Medulla oblongata (tissue), 1 donor: Measurements from ENCODE around the gene DENND1B.
A peak's percentile ranks its signal among the peaks of the same experiment; 100 is the strongest.

Experiments used
- DNase-seq: peaks from one replicate; pipeline ENCODE4 v3.0.0-alpha.2; 2015; ENCODE audit errors: extremely low spot score

The DENND1B gene

DNA sequence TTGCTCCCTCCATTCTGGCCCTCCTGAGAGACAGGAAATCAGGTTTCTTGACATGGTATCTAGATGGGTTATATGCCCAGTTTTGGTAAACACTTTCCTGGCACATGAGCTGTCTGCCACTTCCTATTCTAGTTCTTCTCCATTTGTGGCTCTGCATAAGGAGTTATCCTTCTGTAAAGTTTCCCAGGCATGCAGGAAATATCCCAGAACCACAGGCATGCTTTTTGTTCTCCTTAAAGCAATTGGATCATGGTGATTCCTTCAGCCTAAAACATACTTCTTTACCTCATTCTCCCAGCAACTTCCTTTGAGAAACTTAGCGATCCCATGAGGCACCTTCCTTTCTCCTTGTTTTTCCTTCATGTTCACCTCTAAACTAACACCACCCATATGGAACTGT is 307.4 kb downstream of the DENND1B start:
- no peak for DNase-seq

DNA sequence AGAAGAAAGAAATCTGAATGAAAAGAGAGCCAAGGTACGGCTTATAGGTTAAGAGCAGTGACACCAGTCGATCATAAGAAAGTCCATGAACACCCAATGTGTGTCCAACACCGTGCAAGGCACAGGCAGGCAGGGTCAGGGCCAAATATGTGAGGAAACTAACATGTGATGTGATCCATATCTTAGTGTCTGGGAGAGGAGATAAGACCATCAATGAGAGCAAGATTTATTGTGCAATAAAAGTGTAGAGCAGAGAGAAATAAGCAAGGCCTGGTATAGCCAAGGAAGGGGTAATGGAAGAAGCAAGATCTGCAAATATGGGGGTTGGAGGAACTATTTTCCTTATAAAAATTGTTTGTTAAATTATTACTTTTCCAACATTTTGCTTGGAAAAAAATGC is 308.5 kb downstream of the DENND1B start:
- DNase-seq = no peak

DNA sequence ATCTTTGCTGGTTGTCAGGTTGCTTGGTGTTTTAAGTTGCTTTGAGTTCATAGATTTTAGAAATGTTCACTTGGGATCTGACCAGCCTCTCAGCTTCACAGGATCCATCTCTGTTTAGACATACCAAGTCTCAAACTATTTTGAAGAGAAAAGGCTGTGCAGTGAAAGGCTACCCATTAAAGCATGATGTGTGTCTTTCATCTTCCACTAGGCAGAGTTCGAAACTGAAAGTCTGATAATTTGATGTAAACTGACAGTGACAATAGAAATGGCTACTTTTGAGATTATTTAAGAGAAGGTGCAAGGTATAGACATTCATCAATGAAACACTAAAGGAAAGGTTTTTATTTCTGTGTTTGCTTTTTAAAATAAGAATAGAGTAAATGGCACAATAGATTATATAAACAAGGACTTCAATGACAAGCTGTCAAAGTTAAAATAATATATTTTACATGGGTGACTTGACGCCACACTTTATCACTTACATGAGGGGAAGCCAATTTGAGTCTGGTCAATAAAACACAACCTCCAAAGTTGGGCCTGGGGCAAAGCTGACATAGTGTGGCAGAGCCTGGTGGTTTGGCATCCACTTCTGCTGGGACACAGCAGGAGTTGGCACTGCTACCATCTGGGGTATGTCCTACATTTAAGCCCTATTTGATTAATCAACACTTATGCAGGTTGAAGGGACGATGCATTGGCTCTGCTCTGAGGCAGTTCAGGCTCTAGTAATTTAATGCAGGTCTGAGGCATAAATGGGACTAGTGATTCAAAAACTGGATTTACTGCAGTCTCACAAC is 309.6 kb downstream of the DENND1B start:
- no peak for DNase-seq

DNA sequence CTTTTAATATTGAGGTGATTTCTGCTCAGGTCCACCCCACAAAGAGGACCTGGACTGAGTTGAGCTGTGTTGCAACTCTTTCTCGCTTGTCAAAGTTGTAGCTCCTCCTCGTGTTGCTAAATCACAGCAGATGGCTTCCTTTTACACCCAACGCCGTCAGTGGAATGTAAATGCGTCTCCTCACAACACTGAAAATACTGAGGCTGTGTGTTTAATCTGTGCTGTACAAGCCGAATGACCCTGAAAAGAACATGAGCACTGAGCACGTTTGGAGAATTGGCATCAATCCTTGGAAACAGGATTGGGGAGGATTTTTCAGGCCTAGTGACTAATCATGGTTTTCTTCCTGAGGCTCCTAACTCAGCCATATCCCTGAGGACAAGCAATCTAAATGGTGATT is 311.2 kb downstream of the DENND1B start:
- DNase-seq = peak; percentile 38

DNA sequence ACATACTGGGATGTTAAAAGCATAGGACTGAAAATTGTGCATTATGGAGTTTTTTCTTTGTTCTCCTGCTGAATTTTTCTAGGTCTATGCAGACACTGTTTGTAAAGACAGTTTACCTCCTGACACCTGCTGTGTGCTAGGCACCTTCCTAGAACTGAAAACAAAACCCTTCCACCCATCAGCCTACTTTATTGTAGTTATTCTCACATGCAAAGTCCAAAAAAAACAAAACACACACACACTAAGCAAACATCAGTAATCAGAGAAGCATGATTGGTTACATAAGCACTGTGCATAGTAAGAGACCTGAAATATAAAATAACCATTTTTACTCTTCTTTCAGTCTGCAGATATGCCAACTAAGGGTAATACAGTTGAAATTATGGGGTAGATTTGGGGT is 312.1 kb downstream of the DENND1B start:
- no peak for DNase-seq

DNA sequence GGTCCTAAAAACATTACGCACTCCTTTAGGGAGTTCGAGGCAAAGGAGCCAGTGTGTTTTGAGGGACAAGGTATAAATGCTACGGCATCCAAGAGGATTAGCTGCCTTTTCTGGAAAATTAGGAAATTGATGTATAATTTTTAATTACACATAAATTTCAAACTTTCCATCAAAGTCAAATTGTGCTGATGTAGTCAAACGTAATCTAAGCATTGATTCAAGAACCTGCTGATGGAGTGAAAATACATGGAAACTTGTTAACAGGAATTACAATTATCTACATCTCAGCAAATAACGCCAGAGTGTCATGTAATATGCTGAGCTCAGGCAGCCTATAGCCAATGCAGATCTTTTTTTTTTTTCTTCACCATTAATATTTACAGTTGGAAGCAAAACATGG is 312.7 kb downstream of the DENND1B start:
- no peak for DNase-seq
